OCI-LY1 (cell line): ENCODE data around the gene SELP.
"Not testable (repeated sequence)": the region's sequence is repeated elsewhere in the genome, so short reads cannot be mapped to it uniquely, and the experiment has no call there.

ENCODE experiments used
- EZH2 ChIP-seq: fragments of 200-600 bp; sonication (generic), shearing (Covaris generic); IDR thresholded peaks from 2 replicates; pipeline ENCODE4 v1.8.0; 2017; ENCODE audit warnings: borderline replicate concordance, mixed run types, mild to moderate bottlenecking, antibody characterized with exemption, low read length, moderate library complexity, mixed read lengths
- TF ChIP-seq, protein P1 (sequence below): fragments of 200-600 bp; sonication (generic), shearing (Covaris generic); IDR thresholded peaks from 2 replicates; pipeline ENCODE4 v1.5.1; 2017; ENCODE audit warnings: mild to moderate bottlenecking, antibody characterized with exemption, low read length, moderate library complexity, mixed read lengths

DNA sequence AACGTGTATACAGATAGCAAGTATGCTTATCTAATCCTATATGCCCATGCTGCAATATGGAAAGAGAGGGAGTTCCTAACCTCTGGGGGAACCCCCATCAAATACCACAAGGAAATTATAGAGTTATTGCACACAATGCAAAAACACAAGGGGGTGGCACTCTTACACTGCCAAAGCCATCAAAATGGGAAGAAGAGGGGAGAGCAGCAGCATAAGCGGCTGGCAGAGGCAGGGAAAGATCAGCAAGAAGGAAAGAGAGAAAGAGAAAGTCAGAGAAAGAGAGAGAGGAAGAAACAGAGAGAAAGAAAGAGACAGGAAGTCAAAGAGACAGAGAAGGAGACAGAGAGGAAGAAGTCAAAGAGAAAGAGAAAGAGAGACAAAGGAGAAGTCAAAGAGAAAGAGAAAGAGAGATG, 37.3 kb upstream of the SELP start:
- TF ChIP-seq, protein P1, sequence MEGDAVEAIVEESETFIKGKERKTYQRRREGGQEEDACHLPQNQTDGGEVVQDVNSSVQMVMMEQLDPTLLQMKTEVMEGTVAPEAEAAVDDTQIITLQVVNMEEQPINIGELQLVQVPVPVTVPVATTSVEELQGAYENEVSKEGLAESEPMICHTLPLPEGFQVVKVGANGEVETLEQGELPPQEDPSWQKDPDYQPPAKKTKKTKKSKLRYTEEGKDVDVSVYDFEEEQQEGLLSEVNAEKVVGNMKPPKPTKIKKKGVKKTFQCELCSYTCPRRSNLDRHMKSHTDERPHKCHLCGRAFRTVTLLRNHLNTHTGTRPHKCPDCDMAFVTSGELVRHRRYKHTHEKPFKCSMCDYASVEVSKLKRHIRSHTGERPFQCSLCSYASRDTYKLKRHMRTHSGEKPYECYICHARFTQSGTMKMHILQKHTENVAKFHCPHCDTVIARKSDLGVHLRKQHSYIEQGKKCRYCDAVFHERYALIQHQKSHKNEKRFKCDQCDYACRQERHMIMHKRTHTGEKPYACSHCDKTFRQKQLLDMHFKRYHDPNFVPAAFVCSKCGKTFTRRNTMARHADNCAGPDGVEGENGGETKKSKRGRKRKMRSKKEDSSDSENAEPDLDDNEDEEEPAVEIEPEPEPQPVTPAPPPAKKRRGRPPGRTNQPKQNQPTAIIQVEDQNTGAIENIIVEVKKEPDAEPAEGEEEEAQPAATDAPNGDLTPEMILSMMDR = not testable (repeated sequence)
- not testable (repeated sequence) for TF ChIP-seq EZH2
